HuH-7.5 (cell line): Measurements from ENCODE around the gene ISG15.
A peak's percentile ranks its signal among the peaks of the same experiment; 100 is the strongest.
"Not testable (repeated sequence)": the region's sequence is repeated elsewhere in the genome, so short reads cannot be mapped to it uniquely, and the experiment has no call there.

Source experiments
- DNase-seq: peaks from one replicate; pipeline ENCODE4 v3.0.0; 2011; ENCODE audit warnings: low spot score

The ISG15 gene

GRCh38 chr1:995665-996633 is 17.3 kb upstream of the ISG15 start:
- peak; percentile 30 for DNase-seq

GRCh38 chr1:996851-997712 is 16.2 kb upstream of the ISG15 start:
- DNase-seq: no peak

GRCh38 chr1:997713-997992 is 15.6 kb upstream of the ISG15 start:
- no peak for DNase-seq

GRCh38 chr1:997993-998744 is 15.1 kb upstream of the ISG15 start:
- DNase-seq: no peak

- no peak for DNase-seq
These were observed 14.6 kb upstream of the ISG15 start for GRCh38 chr1:998745-998994.

GRCh38 chr1:998995-999724 is 14.1 kb upstream of the ISG15 start:
- peak; percentile 49 for DNase-seq

GRCh38 chr1:999725-1000356 is 13.5 kb upstream of the ISG15 start, which contains the start of gene HES4:
Gene HES4, minus strand, starts transcription at chr1:1000097. Its CDS starts 124 bp downstream, at chr1:999973.
- DNase-seq: peak; percentile 88

- peak; percentile 90 for DNase-seq
These were observed 12.8 kb upstream of the ISG15 start for GRCh38 chr1:1000357-1001056.

- DNase-seq: peak; percentile 52
These were observed 12.1 kb upstream of the ISG15 start for GRCh38 chr1:1001057-1001783.

GRCh38 chr1:1003618-1004419 is 9.5 kb upstream of the ISG15 start:
- DNase-seq: no peak

GRCh38 chr1:1004420-1004779 is 8.9 kb upstream of the ISG15 start:
- DNase-seq: no peak

- DNase-seq: no peak
These were observed 8.3 kb upstream of the ISG15 start for GRCh38 chr1:1004780-1005697.

- DNase-seq: no peak
These were observed 7.5 kb upstream of the ISG15 start for GRCh38 chr1:1005774-1006304.

- DNase-seq: peak; percentile 91
These were observed 6.8 kb upstream of the ISG15 start for GRCh38 chr1:1006305-1007159.

GRCh38 chr1:1010131-1010530 is 3.2 kb upstream of the ISG15 start:
- not testable (repeated sequence) for DNase-seq

GRCh38 chr1:1011396-1011949 is 1.8 kb upstream of the ISG15 start:
- DNase-seq: no peak

GRCh38 chr1:1012736-1013104 is 577 bp upstream of the ISG15 start:
- not testable (repeated sequence) for DNase-seq
